ENCODE results near the gene PGD. TPM values are rescaled to one million over a fixed set of nuclear protein-coding genes. Genes with fewer than 3 reads are reported as not detected.
"Not testable (repeated sequence)": the region's sequence is repeated elsewhere in the genome, so short reads cannot be mapped to it uniquely, and the experiment has no call there.

PGD gene
- total RNA-seq, 1 donor from 2014 or later: 199 TPM

GRCh38 chr1:10424651-10425050 is 25.8 kb downstream of the PGD start:
- Mint-ChIP-seq H3K36me3 (ENCODE audit: unreplicated experiment) (peaks cover 16% of the 10 kb centered on the region), H3K9me3 (ENCODE audit: unreplicated experiment) (no peaks in the 10 kb centered on the region), H3K27ac (ENCODE audit: unreplicated experiment) (no peak overlapping the region), H3K4me1 (ENCODE audit: unreplicated experiment) (peaks cover 14% of the 10 kb centered on the region), H3K4me3 (ENCODE audit: unreplicated experiment) (no peak overlapping the region), H3K27me3 (ENCODE audit: unreplicated experiment) (no peaks in the 10 kb centered on the region)
- TF ChIP-seq, protein P1, sequence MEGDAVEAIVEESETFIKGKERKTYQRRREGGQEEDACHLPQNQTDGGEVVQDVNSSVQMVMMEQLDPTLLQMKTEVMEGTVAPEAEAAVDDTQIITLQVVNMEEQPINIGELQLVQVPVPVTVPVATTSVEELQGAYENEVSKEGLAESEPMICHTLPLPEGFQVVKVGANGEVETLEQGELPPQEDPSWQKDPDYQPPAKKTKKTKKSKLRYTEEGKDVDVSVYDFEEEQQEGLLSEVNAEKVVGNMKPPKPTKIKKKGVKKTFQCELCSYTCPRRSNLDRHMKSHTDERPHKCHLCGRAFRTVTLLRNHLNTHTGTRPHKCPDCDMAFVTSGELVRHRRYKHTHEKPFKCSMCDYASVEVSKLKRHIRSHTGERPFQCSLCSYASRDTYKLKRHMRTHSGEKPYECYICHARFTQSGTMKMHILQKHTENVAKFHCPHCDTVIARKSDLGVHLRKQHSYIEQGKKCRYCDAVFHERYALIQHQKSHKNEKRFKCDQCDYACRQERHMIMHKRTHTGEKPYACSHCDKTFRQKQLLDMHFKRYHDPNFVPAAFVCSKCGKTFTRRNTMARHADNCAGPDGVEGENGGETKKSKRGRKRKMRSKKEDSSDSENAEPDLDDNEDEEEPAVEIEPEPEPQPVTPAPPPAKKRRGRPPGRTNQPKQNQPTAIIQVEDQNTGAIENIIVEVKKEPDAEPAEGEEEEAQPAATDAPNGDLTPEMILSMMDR (IDR thresholded peaks at IDR 0.05): no peak
- no peak for DNase-seq (ENCODE audit: extremely low spot score, unreplicated experiment)

GRCh38 chr1:10425826-10426534 is 27.1 kb downstream of the PGD start:
- peaks cover 21% of the 10 kb centered on the region for H3K4me1 Mint-ChIP-seq (ENCODE audit: unreplicated experiment)
- H3K9me3 Mint-ChIP-seq (ENCODE audit: unreplicated experiment); H3K4me3 Mint-ChIP-seq (ENCODE audit: unreplicated experiment): not testable (repeated sequence)

GRCh38 chr1:10426535-10426848 is 27.6 kb downstream of the PGD start:
- not testable (repeated sequence) for H3K4me3 Mint-ChIP-seq (ENCODE audit: unreplicated experiment); H3K9me3 Mint-ChIP-seq (ENCODE audit: unreplicated experiment); H3K36me3 Mint-ChIP-seq (ENCODE audit: unreplicated experiment); DNase-seq (ENCODE audit: extremely low spot score, unreplicated experiment); H3K27ac Mint-ChIP-seq (ENCODE audit: unreplicated experiment); H3K27me3 Mint-ChIP-seq (ENCODE audit: unreplicated experiment)
- H3K4me1 Mint-ChIP-seq (ENCODE audit: unreplicated experiment): peaks cover 26% of the 10 kb centered on the region

More at GRCh38 chr1:10425826-10426534, 27.1 kb downstream of the PGD start:
- not testable (repeated sequence) for DNase-seq (ENCODE audit: extremely low spot score, unreplicated experiment); H3K27ac Mint-ChIP-seq (ENCODE audit: unreplicated experiment); H3K27me3 Mint-ChIP-seq (ENCODE audit: unreplicated experiment); H3K36me3 Mint-ChIP-seq (ENCODE audit: unreplicated experiment)

DNA sequence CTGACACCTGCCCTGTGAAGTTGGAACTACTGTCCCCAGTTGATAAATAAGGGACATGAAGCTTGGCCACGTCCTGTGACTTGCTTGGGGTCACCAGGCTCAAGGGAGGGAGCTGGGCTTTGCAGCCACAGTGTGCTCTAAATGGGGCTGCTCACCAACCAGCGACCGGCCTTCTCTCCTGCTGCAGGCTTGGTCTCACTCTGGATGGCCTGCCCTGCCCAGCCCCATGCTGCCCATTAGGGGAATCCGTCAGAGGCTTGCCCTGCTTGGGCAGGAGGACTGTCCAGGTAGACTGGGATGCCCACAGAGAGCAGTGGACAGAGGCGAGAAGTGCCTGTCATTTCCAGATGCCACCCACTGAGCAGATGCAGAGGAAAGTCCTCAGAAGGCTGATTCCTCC is 30.1 kb downstream of the PGD start:
- Mint-ChIP-seq H3K27me3 (ENCODE audit: unreplicated experiment) (no peaks in the 10 kb centered on the region), H3K36me3 (ENCODE audit: unreplicated experiment) (no peaks in the 10 kb centered on the region), H3K9me3 (ENCODE audit: unreplicated experiment) (no peaks in the 10 kb centered on the region), H3K4me1 (ENCODE audit: unreplicated experiment) (peaks cover 21% of the 10 kb centered on the region), H3K4me3 (ENCODE audit: unreplicated experiment) (no peak overlapping the region), H3K27ac (ENCODE audit: unreplicated experiment) (no peak overlapping the region)
- TF ChIP-seq, protein P1 (IDR thresholded peaks at IDR 0.05): no peak
- DNase-seq (ENCODE audit: extremely low spot score, unreplicated experiment): no peak

DNA sequence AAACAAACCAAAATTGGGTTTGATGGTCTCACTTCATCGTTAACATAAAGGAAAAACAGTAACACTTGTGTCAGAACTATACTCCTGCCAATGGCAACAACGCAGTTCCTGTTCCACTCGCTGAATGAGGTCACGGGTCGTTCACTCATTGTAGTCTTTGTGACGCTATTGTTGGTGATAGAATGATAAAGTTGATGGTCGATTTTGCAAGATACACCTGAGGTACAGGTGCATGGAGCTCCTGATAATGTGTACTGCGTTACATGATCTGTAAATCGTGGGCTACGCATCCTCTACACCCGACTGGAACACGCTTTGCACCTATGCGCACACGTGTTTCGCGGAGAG is 31.0 kb downstream of the PGD start:
- Mint-ChIP-seq H3K4me3 (ENCODE audit: unreplicated experiment) (peak overlapping the region; percentile 82), H3K9me3 (ENCODE audit: unreplicated experiment) (no peaks in the 10 kb centered on the region), H3K27ac (ENCODE audit: unreplicated experiment) (no peak overlapping the region), H3K4me1 (ENCODE audit: unreplicated experiment) (peaks cover 18% of the 10 kb centered on the region), H3K36me3 (ENCODE audit: unreplicated experiment) (no peaks in the 10 kb centered on the region), H3K27me3 (ENCODE audit: unreplicated experiment) (no peaks in the 10 kb centered on the region)
- no peak for DNase-seq (ENCODE audit: extremely low spot score, unreplicated experiment)
- TF ChIP-seq, protein P1 (IDR thresholded peaks at IDR 0.05): no peak

DNA sequence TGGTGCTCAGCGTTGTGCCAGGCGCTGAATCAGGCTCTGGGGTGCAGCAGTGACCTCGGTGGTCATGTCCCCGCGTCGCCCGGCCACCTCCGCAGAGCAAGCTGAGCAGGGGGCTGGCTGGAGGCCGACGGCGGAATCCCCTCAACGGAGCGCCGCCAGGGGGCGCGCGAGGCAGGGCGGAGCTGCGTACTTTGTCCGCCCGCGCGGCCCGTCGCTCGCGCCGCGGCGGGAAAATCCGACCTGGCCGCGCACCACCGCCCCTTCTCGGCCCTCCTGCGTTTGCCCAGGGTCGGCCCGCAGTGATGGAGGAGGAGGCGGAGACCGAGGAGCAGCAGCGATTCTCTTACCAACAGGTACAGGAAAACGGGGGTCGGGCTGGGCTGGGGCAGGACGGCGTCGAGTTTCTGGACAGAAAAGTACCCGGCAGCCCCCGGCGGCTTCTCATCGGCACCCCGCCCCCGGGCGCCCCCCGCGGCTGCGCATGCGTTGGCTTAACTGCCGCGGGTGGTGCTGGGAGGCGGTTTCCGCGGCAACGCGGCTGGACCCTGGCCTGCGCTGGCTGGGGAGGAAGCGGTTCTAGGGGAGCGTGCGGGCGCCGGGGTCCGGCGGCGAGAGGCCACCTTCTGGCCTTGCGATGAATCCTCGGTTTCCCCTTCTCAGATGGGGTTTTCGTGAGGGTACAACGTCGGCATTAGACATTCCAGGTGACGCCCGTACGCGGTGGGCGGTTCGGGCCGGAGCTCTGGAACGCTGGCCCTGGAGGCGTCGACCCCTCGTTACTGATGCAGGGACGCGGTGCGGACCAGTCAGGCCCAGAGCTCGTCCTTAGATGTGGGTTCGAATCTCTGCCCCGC is 31.6 kb downstream of the PGD start, which contains the start of gene CENPS:
TSS of gene CENPS (plus strand) at position 218 of the 854 bp plus-strand sequence. CDS start at position 303, 85 bp downstream.
- H3K4me3 Mint-ChIP-seq (ENCODE audit: unreplicated experiment): peak within 1 kb of the TSS; percentile 82
- H3K9me3 Mint-ChIP-seq (ENCODE audit: unreplicated experiment): no peaks in the 10 kb centered on the region
- no peaks in the 10 kb centered on the region for H3K27me3 Mint-ChIP-seq (ENCODE audit: unreplicated experiment)
- H3K36me3 Mint-ChIP-seq (ENCODE audit: unreplicated experiment): no peaks in the 10 kb centered on the region
- H3K27ac Mint-ChIP-seq (ENCODE audit: unreplicated experiment): peak within 1 kb of the TSS; percentile 83
- TF ChIP-seq, protein P1 (IDR thresholded peaks at IDR 0.05): peak; percentile 95
- peak; percentile 97 for DNase-seq (ENCODE audit: extremely low spot score, unreplicated experiment)
- peaks cover 18% of the 10 kb centered on the region for H3K4me1 Mint-ChIP-seq (ENCODE audit: unreplicated experiment)

Data from osteocyte (in vitro differentiated cells).